Measurements from ENCODE around the gene GPR78. TPM values are rescaled to one million over a fixed set of nuclear protein-coding genes. Genes with fewer than 3 reads are reported as not detected.
"Not testable (repeated sequence)": the region's sequence is repeated elsewhere in the genome, so short reads cannot be mapped to it uniquely, and the experiment has no call there.

GPR78 gene
- total RNA-seq, 1 donor from 2014 or later: not detected

DNA sequence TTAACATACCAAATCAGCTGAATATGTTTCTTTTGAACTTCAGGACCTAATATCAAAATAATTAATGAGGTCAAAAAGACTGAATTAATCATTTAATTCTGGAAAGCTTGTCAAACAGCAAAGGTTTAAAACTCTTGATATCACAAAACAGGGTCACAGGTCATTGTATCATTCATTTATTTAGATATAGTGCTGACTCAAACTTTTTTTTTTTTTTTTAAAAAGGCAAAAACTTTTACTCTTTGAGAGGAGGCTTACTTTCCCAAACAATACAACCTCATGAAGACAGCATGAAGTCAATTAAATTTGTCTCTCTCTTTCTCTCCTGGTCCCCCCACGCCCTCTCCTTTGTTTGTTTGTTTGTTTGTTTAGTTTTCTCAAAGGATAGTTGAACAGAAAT is 15.6 kb upstream of the GPR78 start:
- DNase-seq (ENCODE audit: low read depth in 2 of 2): no peak

DNA sequence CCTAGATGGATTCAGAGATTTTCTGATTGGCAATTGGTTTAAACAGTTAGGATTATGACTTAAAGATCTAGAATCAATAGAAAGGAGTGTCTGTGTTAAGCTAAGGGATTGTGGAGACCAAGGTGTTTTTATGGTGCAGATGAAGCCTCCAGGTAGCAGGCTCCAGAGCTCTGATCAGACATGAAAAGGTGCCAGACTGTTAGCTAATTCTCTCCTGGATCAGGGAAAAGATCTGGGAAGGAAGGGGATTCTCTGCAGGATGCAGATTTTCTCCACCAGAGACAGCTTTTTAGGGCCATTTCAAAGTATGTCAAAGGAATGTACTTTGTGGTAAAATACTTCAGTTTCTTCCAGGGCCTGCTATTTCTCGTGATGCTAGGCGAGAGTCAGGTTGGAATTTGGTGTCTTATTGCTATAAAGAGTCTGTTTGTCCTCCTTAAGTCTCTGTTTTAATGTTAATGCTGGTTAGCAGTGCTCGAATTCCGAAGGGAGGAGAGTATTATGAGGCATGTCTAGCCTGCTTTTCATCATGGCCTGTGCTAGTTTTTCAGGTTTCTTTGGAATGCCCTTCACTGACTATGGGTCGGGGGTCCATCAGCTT is 12.0 kb upstream of the GPR78 start:
- DNase-seq (ENCODE audit: low read depth in 2 of 2): no peak

DNA sequence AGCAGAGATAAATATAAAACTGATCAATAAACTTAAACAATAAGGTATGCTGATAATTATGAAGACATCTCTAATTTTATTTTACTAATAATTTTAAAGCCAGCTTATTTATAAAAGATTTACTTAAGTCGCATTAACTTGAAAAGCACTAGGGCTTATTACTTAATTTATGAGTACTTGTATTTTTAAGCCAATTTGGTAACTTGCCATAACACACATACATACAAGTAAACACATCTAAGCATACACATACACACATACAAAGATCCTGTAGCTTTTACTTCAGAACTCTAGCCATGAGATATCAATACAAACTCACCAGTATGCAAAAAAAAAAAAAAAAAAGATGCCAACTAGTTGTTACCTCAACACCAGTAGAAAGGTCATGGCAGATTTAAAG is 10.0 kb upstream of the GPR78 start:
- no peak for DNase-seq (ENCODE audit: low read depth in 2 of 2)

DNA sequence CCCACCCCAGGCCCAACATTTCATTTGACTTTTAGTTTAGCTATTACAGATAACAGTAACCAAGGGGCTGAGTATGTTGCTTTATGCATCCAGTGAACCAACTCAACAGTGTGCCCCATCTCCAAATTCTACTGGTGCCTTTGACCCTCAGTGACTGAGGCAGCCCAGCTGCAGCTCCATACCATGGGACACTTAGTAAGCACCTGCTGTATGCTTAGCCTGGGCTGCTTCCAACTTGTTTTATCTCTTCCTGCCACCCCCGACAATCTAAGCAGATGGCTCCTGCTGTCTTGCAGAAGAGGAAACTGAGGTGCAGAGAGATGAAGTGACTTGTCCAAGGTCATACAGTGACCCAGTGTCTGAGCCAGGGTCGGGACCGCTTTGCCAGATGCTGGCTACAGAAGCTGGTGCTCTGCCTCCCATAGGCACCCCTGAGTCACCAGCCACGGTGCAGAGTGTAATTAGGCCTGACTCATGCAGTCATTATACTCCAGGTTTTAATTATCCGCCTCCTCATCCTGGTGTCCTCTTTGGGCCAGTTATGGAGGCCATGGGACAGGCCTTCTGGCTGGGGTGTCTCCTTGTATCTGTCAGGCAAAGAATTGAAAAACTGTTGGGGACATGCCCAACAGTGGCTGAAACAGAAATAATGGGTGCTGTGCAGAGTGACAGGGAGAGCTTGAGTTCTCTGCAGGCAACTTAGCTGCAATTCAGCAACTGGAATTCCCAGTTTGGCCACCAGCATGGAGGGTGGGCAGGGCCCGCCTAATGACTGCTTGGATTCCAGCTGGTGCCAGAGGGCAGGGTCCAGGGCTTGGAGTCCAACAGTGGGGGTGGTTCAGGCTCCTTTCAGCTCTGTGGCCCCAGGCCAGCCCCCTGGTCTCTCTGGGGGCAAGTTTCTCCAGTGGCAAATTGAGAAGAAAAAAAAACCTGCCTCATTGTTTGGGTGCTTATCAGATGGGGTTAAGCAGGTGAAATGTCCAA is 8.2 kb upstream of the GPR78 start:
- DNase-seq (ENCODE audit: low read depth in 2 of 2): no peak

DNA sequence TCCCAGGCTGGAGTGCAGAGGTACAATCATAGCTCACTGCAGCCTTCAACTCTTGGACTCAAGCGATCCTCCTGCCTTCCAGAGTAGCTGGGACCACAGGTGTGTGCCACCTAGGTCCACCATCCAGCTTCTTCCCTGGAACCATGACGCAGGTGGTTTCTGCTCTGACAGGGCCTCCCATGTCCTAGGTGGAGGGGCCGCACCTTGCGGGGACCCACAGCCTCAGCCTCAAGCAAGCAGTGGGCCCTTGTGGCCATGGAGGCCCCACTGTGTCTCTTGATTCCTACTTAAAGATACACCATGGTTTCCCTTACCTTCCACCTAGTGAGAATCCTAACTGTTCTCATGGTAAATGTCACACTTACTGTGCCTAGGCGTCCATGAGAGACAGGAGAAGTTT is 6.9 kb upstream of the GPR78 start:
- no peak for DNase-seq (ENCODE audit: low read depth in 2 of 2)

GRCh38 chr4:8574796-8575370 is 5.3 kb upstream of the GPR78 start:
- no peak for DNase-seq (ENCODE audit: low read depth in 2 of 2)

GRCh38 chr4:8575457-8575856 is 4.7 kb upstream of the GPR78 start:
- DNase-seq (ENCODE audit: low read depth in 2 of 2): no peak

DNA sequence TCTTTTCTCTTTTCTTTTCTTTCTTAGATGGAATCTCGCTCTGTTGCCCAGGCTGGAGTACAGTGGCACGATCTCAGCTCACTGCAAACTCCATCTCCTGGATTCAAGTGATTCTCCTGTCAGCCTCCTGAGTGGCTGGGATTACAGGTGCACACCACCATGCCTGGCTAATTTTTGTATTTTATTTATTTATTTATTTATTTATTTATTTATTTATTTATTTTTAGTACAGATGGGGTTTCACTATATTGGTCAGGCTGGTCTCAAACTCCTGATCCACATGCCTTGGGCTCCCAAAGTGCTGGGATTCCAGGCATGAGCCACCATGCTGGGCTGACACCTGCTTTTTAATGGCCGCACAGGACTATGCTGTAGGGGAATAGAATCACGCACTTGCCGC is 3.6 kb upstream of the GPR78 start:
- not testable (repeated sequence) for DNase-seq (ENCODE audit: low read depth in 2 of 2)

DNA sequence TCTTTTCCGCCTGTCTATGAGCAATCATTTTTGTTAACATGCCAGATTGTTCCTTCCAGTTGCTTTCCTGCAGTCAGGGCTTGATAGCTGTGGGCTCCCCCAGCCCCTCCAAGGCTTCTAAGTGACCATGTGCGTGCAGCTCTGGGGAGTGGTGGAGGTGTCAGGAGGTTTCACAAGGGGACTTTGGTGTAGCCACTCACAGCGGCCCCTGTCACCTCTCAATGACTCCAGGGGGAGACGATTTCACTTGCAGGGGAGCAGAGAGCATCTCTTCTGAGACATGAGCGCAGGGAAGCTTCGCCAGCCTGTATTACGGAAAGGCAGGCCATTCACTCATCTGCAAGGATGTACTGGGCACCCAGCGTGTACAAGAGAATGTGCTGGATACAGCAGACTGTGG is 3.1 kb upstream of the GPR78 start:
- DNase-seq (ENCODE audit: low read depth in 2 of 2): no peak

DNA sequence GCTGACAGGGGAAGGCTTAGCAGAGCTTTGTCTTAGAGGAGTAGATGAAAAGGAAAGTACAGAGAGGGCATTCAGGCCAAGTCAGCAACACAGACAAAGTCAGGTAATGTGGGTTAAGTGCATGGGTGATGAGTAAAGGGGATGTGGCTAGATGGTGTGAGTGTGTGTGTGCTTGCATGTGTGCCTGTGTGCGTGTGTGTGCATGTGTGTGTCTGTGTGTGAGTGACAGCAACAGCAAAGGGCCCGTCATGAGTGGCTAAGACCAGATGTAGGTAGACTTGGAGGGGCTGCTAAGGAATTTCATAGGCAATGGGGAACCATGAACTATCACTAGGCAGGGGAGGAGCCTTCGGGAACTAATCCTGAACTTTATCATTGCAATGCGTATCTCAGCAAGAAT is 2.2 kb upstream of the GPR78 start:
- no peak for DNase-seq (ENCODE audit: low read depth in 2 of 2)

DNA sequence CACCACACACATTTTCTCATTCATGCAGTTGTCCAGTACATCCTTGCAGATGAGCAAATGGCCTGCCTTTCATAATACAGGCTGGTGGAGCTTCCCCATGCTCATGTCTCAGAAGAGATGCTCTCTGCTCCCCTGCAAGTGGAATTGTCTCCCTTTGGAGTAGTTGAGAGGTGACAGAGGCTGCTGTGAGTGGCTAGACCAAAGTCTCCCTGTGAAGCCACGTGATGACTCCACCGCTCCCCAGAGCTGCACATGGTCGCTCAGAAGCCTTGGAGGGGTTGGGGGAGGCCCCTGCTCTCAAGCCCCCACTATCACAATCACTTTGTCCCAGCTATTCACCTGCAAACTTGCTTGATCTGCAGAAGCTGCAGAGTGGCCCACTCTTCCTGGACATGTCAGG is 1.5 kb upstream of the GPR78 start:
- DNase-seq (ENCODE audit: low read depth in 2 of 2): no peak

- no peak for DNase-seq (ENCODE audit: low read depth in 2 of 2)
Observed at GRCh38 chr4:8579526-8580320, 469 bp upstream of the GPR78 start.

DNA sequence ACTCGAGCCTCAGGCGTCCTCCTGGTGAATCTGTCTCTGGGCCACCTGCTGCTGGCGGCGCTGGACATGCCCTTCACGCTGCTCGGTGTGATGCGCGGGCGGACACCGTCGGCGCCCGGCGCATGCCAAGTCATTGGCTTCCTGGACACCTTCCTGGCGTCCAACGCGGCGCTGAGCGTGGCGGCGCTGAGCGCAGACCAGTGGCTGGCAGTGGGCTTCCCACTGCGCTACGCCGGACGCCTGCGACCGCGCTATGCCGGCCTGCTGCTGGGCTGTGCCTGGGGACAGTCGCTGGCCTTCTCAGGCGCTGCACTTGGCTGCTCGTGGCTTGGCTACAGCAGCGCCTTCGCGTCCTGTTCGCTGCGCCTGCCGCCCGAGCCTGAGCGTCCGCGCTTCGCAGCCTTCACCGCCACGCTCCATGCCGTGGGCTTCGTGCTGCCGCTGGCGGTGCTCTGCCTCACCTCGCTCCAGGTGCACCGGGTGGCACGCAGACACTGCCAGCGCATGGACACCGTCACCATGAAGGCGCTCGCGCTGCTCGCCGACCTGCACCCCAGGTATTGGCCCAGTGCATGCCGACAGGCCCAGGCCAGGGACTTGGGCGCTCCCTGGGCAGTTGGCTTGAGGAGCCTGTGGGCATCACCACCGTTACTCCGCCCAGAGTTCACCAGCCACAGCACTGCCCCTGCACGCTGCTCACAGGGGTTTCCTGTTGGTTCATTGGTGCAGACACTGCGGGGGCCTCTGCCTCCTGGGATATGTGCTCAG is 1.1 kb downstream of the GPR78 start:
- no peak for DNase-seq (ENCODE audit: low read depth in 2 of 2)

DNA sequence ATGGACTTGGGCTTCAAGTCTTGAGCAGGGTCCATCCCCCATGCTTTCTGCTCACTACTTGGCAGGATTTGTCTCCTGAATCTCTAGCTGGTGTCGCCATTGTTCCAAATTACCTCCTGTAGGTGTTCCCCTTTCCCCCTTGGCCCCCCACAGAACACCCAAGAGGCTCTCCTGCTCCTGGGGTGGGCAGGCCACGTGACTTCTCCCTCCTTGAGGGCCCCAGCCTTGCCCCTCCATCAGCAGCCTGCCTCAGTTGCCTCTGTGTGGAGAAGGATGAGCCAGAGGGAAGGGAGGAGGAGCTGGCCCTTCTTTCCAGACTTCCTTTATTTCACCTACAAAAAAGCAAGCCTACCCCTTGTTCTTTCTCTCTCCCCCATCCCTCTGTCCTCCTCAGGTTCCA is 1.8 kb downstream of the GPR78 start:
- DNase-seq (ENCODE audit: low read depth in 2 of 2): no peak

DNA sequence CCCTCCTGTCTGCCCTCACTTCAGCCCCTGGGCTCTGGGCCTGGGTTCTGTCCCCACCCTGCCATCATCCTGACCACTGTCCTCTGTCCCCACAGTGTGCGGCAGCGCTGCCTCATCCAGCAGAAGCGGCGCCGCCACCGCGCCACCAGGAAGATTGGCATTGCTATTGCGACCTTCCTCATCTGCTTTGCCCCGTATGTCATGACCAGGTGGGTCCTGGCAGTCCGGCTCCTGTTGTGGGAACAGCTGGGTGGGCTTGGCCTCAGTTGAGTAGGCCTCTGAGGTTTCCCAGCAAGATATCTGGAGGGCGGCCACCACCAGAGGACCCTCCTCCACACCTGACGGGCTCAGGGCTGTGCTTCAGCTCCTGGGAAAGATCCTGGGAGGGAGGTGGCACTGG is 2.2 kb downstream of the GPR78 start:
- DNase-seq (ENCODE audit: low read depth in 2 of 2): no peak

DNA sequence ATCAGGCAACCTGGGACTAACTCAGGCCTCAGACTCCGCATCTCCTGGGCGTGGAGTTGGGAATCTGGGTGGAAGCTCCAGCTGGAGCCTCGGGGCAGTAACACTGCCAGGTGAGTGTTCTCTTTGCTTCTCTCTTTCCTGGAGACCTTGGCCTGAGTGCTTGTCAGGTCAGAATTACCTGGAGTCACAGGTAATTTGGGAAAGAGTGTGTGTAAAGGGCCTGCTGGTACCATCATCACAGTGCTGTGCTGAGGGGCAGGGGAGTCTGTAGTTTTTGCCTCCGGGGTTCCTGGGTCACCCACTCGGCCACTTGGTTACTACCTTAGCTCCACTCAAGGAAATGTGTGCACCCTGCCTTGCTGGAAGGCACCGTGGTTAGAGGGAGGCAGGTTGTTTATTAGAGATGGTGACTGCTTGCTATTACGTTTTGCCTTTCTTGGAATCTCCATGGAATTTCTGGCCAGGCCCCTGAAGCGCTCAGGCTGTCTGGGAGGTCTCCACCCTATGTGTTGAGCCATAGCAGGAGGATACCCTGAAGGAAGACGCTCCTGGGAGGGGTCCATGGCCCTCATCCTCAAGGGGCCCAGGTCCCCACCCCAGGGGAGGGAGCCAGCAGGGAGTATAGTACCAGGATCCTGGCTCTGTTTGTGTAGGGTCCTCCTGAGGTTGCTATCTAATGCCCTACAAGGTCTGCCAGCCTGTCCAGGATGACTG is 2.9 kb downstream of the GPR78 start:
- DNase-seq (ENCODE audit: low read depth in 2 of 2): no peak

- DNase-seq (ENCODE audit: low read depth in 2 of 2): no peak
Observed at GRCh38 chr4:8583655-8584025, 3.4 kb downstream of the GPR78 start.

DNA sequence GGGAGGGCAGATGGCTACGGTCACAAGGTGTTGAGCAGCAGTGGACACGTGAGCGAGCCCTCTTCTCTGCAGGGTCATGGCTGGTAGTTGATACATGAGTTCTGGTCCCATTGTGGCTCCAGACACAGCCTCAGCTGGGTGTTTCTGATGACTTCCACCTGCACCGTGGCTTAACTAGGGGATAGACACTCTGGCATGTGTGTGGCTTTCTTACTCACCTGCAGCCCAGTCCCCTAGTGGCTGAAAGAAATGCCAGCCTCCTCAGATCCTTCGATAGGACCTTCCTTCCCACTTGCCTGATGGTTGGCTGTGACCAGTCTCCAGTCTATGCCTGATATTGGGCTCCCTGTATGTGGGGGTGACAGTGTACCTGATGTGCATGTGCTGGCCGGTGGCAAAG is 5.0 kb downstream of the GPR78 start:
- DNase-seq (ENCODE audit: low read depth in 2 of 2): no peak

DNA sequence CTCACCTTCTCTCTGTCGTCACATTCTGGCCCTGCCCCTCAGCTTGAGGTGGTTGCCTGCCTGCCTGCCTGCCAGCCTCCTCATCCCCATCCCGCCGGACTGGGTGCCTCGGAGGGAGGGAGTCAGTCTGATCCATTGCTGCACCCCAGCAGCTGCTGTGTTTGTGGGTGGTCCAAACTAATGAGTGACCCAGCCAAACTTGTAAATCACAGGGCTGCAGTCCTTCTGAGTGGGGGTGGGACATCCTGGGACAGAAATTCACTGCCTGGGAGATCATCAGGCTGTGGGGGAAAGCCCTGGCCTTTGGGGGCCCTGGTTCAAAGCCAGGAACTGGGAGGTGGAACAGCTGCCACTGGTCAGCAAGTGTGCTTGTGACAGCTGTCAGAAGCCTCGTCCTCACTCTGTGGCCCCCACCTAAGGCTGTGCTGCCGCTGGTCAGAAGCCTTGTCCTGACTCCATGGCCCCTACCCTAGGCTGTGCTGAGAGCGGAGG is 5.6 kb downstream of the GPR78 start:
- DNase-seq (ENCODE audit: low read depth in 2 of 2): no peak

- DNase-seq (ENCODE audit: low read depth in 2 of 2): no peak
Observed at GRCh38 chr4:8586246-8586645, 6.1 kb downstream of the GPR78 start.

All from dermis microvascular lymphatic vessel endothelial cell (primary cell).